IPS DF 19.7 (cell line): ENCODE measurements around the gene DOCK1.

Source experiments
- DNase-seq: peaks from one replicate; pipeline ENCODE4 v3.0.0-alpha.2; 2013; ENCODE audit warnings: low read depth, low spot score

DOCK1 gene

GRCh38 chr10:126953886-126954285, 48.7 kb downstream of the DOCK1 start:
- DNase-seq = no peak

GRCh38 chr10:126955396-126955795, 50.2 kb downstream of the DOCK1 start:
- no peak for DNase-seq

- DNase-seq = no peak
Observed at GRCh38 chr10:126955934-126956711, 50.9 kb downstream of the DOCK1 start.

GRCh38 chr10:126956712-126957108, 51.5 kb downstream of the DOCK1 start:
- DNase-seq = no peak

GRCh38 chr10:126957111-126957510, 51.9 kb downstream of the DOCK1 start:
- DNase-seq = no peak

GRCh38 chr10:126959431-126959830, 54.2 kb downstream of the DOCK1 start:
- no peak for DNase-seq

GRCh38 chr10:126959906-126960685, 54.9 kb downstream of the DOCK1 start:
- DNase-seq = no peak

- no peak for DNase-seq
Observed at GRCh38 chr10:126963354-126963753, 58.1 kb downstream of the DOCK1 start.

GRCh38 chr10:126964190-126964589, 59.0 kb downstream of the DOCK1 start:
- DNase-seq = no peak

- no peak for DNase-seq
Observed at GRCh38 chr10:126966938-126967337, 61.7 kb downstream of the DOCK1 start.

- peak; percentile 17 for DNase-seq
Observed at GRCh38 chr10:126969310-126969709, 64.1 kb downstream of the DOCK1 start.

GRCh38 chr10:126972635-126973414, 67.6 kb downstream of the DOCK1 start:
- no peak for DNase-seq

GRCh38 chr10:126975221-126975620, 70.0 kb downstream of the DOCK1 start:
- no peak for DNase-seq

- DNase-seq = no peak
Observed at GRCh38 chr10:126977216-126977615, 72.0 kb downstream of the DOCK1 start.

- no peak for DNase-seq
Observed at GRCh38 chr10:126979311-126979710, 74.1 kb downstream of the DOCK1 start.

- DNase-seq = no peak
Observed at GRCh38 chr10:126993208-126993607, 88.0 kb downstream of the DOCK1 start.

GRCh38 chr10:126997801-126998590, 92.8 kb downstream of the DOCK1 start:
- no peak for DNase-seq

GRCh38 chr10:127000598-127000997, 95.4 kb downstream of the DOCK1 start:
- no peak for DNase-seq

GRCh38 chr10:127003032-127003685, 97.9 kb downstream of the DOCK1 start:
- no peak for DNase-seq

GRCh38 chr10:127006453-127006852, 101.2 kb downstream of the DOCK1 start:
- DNase-seq = no peak

- DNase-seq = no peak
Observed at GRCh38 chr10:127009366-127009765, 104.1 kb downstream of the DOCK1 start.
